Endothelial cell (in vitro differentiated cells): ENCODE results near the gene NHS. TPM values are rescaled to one million over a fixed set of nuclear protein-coding genes. Genes with fewer than 3 reads are reported as not detected.

Experiments
- DNase-seq: peaks from one replicate; pipeline ENCODE4 v3.0.0; 2021; ENCODE audit warnings: low spot score
- H3K27ac Mint-ChIP-seq: one replicate; pipeline ENCODE4 v1.8.0; 2021; ENCODE audit warnings: mixed read lengths, inconsistent platforms; ENCODE audit not compliant: unreplicated experiment
- H3K27me3 Mint-ChIP-seq: one replicate; pipeline ENCODE4 v1.8.0; 2021; ENCODE audit warnings: mild to moderate bottlenecking, moderate library complexity, mixed read lengths, inconsistent platforms; ENCODE audit not compliant: unreplicated experiment
- H3K36me3 Mint-ChIP-seq: one replicate; pipeline ENCODE4 v1.8.0; 2021; ENCODE audit warnings: mild to moderate bottlenecking, low read depth, mixed read lengths, inconsistent platforms; ENCODE audit not compliant: unreplicated experiment
- H3K4me1 Mint-ChIP-seq: one replicate; pipeline ENCODE4 v1.8.0; 2021; ENCODE audit warnings: mild to moderate bottlenecking, mixed read lengths, inconsistent platforms; ENCODE audit not compliant: unreplicated experiment
- H3K4me3 Mint-ChIP-seq: one replicate; pipeline ENCODE4 v1.8.0; 2021; ENCODE audit warnings: mild to moderate bottlenecking, mixed read lengths, inconsistent platforms; ENCODE audit not compliant: unreplicated experiment
- H3K9me3 Mint-ChIP-seq: one replicate; pipeline ENCODE4 v1.8.0; 2021; ENCODE audit warnings: mixed read lengths, inconsistent platforms; ENCODE audit not compliant: unreplicated experiment
- total RNA-seq: library from RNA; stranded (reverse); fragmentation: NEBNext Ultra II Directional; extraction: Animal tissue kit (Norgen Biotek cat#: 25700); gene quantifications from one replicate; pipeline ENCODE4 v1.2.1, GENCODE V29; 2021; ENCODE audit not compliant: unreplicated experiment
- TF ChIP-seq, protein P1 (sequence below): fragments of 200-600 bp; sonication (generic); IDR thresholded peaks from one replicate; pipeline ENCODE4 v1.5.0; 2021; ENCODE audit warnings: antibody characterized with exemption; ENCODE audit not compliant: unreplicated experiment

Gene NHS
- total RNA-seq, 1 donor from 2014 or later: 5.3 TPM

DNA sequence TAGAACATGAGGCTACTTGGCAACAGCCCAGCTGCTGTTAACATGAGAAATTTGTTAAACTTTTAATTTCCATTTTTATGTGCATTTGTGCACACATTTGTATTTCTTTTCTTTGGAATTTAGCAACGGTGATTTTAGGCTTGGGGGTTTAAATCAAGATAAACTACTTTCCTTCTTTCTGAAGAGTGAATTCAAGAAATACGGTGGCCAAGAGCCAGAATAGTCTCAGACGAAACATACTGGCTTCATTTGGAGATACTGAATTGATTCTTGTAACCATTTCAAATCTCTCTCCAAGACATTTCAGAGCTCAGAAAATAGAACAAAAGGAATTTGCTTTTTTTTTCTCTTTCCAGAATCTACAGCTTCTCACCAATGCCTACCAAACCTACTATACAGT is 228.2 kb downstream of the NHS start:
- peaks cover 2% of the 10 kb centered on the region for H3K27me3 Mint-ChIP-seq
- no peak overlapping the region for H3K4me3 Mint-ChIP-seq
- H3K9me3 Mint-ChIP-seq: no peaks in the 10 kb centered on the region
- H3K27ac Mint-ChIP-seq: no peak overlapping the region
- DNase-seq: no peak
- peaks cover 2% of the 10 kb centered on the region for H3K4me1 Mint-ChIP-seq
- TF ChIP-seq, protein P1, sequence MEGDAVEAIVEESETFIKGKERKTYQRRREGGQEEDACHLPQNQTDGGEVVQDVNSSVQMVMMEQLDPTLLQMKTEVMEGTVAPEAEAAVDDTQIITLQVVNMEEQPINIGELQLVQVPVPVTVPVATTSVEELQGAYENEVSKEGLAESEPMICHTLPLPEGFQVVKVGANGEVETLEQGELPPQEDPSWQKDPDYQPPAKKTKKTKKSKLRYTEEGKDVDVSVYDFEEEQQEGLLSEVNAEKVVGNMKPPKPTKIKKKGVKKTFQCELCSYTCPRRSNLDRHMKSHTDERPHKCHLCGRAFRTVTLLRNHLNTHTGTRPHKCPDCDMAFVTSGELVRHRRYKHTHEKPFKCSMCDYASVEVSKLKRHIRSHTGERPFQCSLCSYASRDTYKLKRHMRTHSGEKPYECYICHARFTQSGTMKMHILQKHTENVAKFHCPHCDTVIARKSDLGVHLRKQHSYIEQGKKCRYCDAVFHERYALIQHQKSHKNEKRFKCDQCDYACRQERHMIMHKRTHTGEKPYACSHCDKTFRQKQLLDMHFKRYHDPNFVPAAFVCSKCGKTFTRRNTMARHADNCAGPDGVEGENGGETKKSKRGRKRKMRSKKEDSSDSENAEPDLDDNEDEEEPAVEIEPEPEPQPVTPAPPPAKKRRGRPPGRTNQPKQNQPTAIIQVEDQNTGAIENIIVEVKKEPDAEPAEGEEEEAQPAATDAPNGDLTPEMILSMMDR: no peak
- H3K36me3 Mint-ChIP-seq: no peaks in the 10 kb centered on the region

DNA sequence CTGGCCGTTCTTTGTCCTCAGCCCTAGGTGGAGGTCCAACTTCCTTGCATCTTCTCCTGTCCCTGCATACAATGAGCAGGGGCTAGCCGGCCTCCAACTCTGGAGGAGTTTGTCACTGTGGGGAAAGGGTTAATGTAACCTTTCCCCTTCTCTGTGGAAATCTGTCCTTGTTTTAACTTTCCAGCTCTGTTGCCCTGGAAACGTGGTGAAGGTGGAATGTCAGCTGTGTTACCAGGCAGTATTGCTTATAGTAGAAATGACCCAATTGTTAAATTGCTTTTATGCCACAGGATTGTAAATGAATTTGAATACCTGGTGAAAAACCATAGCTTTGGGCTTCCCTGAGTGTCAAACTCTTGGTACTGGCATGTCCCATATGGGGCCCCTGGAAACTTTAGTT is 230.7 kb downstream of the NHS start:
- TF ChIP-seq, protein P1: no peak
- no peak overlapping the region for H3K4me3 Mint-ChIP-seq
- H3K36me3 Mint-ChIP-seq: no peaks in the 10 kb centered on the region
- DNase-seq: no peak
- no peaks in the 10 kb centered on the region for H3K4me1 Mint-ChIP-seq
- H3K27me3 Mint-ChIP-seq: peaks cover under 1% of the 10 kb centered on the region
- H3K9me3 Mint-ChIP-seq: no peaks in the 10 kb centered on the region
- H3K27ac Mint-ChIP-seq: no peak overlapping the region

DNA sequence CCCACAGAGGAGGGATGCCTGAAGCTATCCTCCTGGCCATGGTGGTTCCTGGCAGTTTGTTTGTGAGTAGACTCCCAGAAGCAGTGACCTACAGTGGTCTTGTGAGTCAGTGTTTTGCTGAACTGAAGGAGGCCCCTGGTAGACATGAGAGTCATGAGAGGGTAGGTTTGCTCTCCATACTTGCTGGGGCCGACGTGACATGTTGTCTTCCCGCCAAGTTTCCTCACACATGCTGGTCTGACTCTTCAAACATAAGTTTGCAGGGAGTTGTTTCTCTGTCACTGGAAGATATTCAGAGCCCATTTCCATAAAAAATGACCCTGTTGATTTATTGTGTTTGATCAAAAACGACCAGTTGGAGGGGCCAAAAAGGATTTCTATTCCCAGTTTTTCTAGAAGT is 231.2 kb downstream of the NHS start:
- TF ChIP-seq, protein P1: no peak
- Mint-ChIP-seq H3K27me3 (no peaks in the 10 kb centered on the region), H3K9me3 (no peaks in the 10 kb centered on the region), H3K27ac (no peak overlapping the region), H3K36me3 (no peaks in the 10 kb centered on the region), H3K4me1 (no peaks in the 10 kb centered on the region), H3K4me3 (no peak overlapping the region)
- no peak for DNase-seq

DNA sequence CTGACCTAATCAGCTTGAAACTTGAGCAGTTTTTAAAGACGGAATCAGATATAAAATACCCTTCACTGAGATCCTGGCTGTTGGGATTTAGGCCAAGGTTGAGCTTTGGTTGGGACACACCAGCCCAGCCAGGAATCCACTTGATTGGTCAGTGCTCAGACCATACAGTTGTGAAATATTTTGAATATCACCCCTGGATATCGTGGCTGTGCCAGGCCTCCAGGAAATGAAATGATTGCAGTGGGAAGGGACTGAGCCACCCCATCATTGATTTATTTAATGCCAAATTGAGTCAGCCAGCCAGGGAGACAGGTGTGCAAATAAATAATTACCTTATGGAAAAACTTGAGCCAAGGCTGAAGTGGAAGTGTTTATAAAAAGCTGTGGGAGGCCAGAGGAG is 233.9 kb downstream of the NHS start:
- DNase-seq: no peak
- no peaks in the 10 kb centered on the region for H3K9me3 Mint-ChIP-seq
- no peaks in the 10 kb centered on the region for H3K4me1 Mint-ChIP-seq
- H3K4me3 Mint-ChIP-seq: no peak overlapping the region
- TF ChIP-seq, protein P1: no peak
- no peaks in the 10 kb centered on the region for H3K36me3 Mint-ChIP-seq
- H3K27me3 Mint-ChIP-seq: no peaks in the 10 kb centered on the region
- no peak overlapping the region for H3K27ac Mint-ChIP-seq

DNA sequence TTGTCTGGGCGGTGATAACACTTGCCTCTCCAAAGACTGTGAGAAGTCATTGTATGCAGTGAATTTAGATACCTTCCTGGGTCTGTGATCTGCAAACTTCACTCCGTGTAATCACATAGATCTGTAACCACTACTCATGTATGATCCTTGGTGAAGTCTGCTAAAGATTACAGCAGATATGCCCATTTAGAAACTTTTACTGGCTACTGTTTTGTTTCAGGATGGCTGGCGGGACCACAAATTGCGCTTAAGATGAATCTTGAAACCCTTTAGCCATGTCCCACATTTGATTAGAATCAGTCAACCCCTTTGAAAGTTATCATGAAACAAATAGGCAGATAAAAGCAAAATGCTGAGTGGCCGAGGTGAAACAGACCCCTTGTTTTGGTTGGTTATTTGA is 235.8 kb downstream of the NHS start:
- no peaks in the 10 kb centered on the region for H3K4me1 Mint-ChIP-seq

More for the DNA sequence above, 235.8 kb downstream of the NHS start:
- TF ChIP-seq, protein P1: no peak
- Mint-ChIP-seq H3K9me3 (no peaks in the 10 kb centered on the region), H3K36me3 (no peaks in the 10 kb centered on the region), H3K4me3 (no peak overlapping the region), H3K27ac (no peak overlapping the region), H3K27me3 (no peaks in the 10 kb centered on the region)
- DNase-seq: no peak
